Pancreas (tissue), 10 donors: Measurements from ENCODE around the gene CEMIP. TPM values are rescaled to one million over a fixed set of nuclear protein-coding genes. Genes with fewer than 3 reads are reported as not detected.
"Not testable (repeated sequence)": the region's sequence is repeated elsewhere in the genome, so short reads cannot be mapped to it uniquely, and the experiment has no call there.

Source experiments
- ATAC-seq, 4 donors: fragments of 200-7000 bp; cut with Tn5 transposase; one replicate each; pipeline versions ENCODE4 v1.8.0 to v1.9.1; 2020; ENCODE audit warnings: mild to moderate bottlenecking in 4 of 4, moderate library complexity in 4 of 4
- DNase-seq, 6 donors: peaks; one replicate each; pipeline ENCODE4 v3.0.0-alpha.2; 2020
- FAIRE-seq: peaks from 2 replicates; lab custom pipeline; 2012; peaks lifted over from hg19 to GRCh38; lab: Jason Lieb, UNC
- H3K27ac ChIP-seq, 4 donors: fragments of 200-600 bp; sonication (generic); 1 replicate in 3 of 4; 2 replicates in 1 of 4; pipeline versions ENCODE4 v1.5.0 to v1.8.0; 2020
- H3K27me3 ChIP-seq, 4 donors: fragments of 200-600 bp; one replicate each; pipeline ENCODE4 v1.8.0; 2021
- H3K36me3 ChIP-seq, 3 donors: fragments of 200-600 bp; sonication (generic) in 1 of 3; one replicate each; pipeline versions ENCODE4 v1.5.0 to v1.8.0; 2020 to 2021
- H3K4me1 ChIP-seq, 3 donors: fragments of 200-600 bp; one replicate each; pipeline ENCODE4 v1.8.0; 2021
- H3K4me3 ChIP-seq, 4 donors: fragments of 200-600 bp; sonication (generic) in 2 of 4; one replicate each; pipeline versions ENCODE4 v1.5.0 to v1.8.0; 2020 to 2021
- H3K9me3 ChIP-seq, 4 donors: fragments of 200-600 bp; one replicate each; pipeline ENCODE4 v1.8.0; 2021
- CTCF ChIP-seq, 4 donors: fragments of 200-600 bp; sonication (generic) in 3 of 4; IDR thresholded peaks; one replicate each; pipeline versions ENCODE4 v1.5.0 to v1.8.0; 2021; ENCODE audit warnings: antibody characterized with exemption in 4 of 4
- WGBS, 2 donors: extraction: QIAGEN DNeasy Blood & Tissue Kit; methylation state at CpG; one replicate each; pipeline ENCODE4 v1.1.7; 2013; 5-methylcytosine and 5-hydroxymethylcytosine counted together
- intact Hi-C, 3 donors: fragments of 100-400 bp; cut with DNase I; formaldehyde crosslinking; loops; one replicate each; pipeline versions ENCODE4 v1.11.1 to v1.14.2; 2022
- polyA plus RNA-seq, 2 donors: library from polyadenylated mRNA; stranded (reverse); fragments of 200-250 nt; gene quantifications; one replicate each; pipeline ENCODE4 v1.2.3, GENCODE V29; 2013
- total RNA-seq, 6 donors: library from RNA; stranded (reverse); fragmentation: NEBNext Ultra II Directional in 4 of 6; extraction: Animal tissue kit (Norgen Biotek cat#: 25700) in 4 of 6; gene quantifications; one replicate each; pipeline versions ENCODE4 v1.2.1 to v1.2.4, GENCODE V29; 2021 to 2023
- donor health status: healthy with polysubstance abuse.
- donor health status: DM: no; HTN: no; CAD: no; lungs with moderate emphysema.
- donor health status: DM: no; HTN: no; CAD: no.
- donor health status: control.
- donor health status: control.
- donor health status: Bipolar disorder and iron deficiency.
- donor health status: DM: yes; HTN: yes; CAD: no.
- donor health status: DM: no; HTN: no; CAD: no.
- donor health status: DM: no; HTN: no; CAD: no.
- donor health status: DM: yes; HTN: yes; CAD: no.

CEMIP gene
- total and polyA plus RNA-seq, 8 donors: 0.07 to 0.41 (median 0.12) TPM; not detected in 1

GRCh38 chr15:80754014-80754413, 25.2 kb upstream of the CEMIP start:
- no peaks in the 10 kb centered on the region for H3K9me3 ChIP-seq
- FAIRE-seq (no peak), DNase-seq (no peak), ATAC-seq (no peak)
- no peaks in the 10 kb centered on the region for H3K36me3 ChIP-seq
- no peak for TF ChIP-seq CTCF (IDR thresholded peaks at IDR 0.05)
- H3K27ac ChIP-seq: no peak overlapping the region
- no peak overlapping the region for H3K4me3 ChIP-seq
- H3K27me3 ChIP-seq: no peaks in the 10 kb centered on the region
- intact Hi-C loops: no loop called here
- 93 to 97% methylated on average over 8 of the region's 8 CpGs for WGBS, 2 donors
- peaks cover 8 to 9% (median 8%) of the 10 kb centered on the region in 3 donors for H3K4me1 ChIP-seq

- intact Hi-C loops: no loop called here
These were observed 23.3 kb upstream of the CEMIP start for GRCh38 chr15:80755885-80756284.

GRCh38 chr15:80758130-80758745, 20.9 kb upstream of the CEMIP start:
- FAIRE-seq (no peak), ATAC-seq (peak in 2 of 4 donors; percentile 31 to 51), DNase-seq (no peak)
- intact Hi-C loops: no loop called here
- 47 to 52% methylated on average over 6 of the region's 6 CpGs for WGBS, 2 donors
- no peaks in the 10 kb centered on the region for H3K9me3 ChIP-seq
- H3K27ac ChIP-seq: no peak overlapping the region
- H3K36me3 ChIP-seq: no peaks in the 10 kb centered on the region
- TF ChIP-seq CTCF (IDR thresholded peaks at IDR 0.05): no peak
- H3K4me1 ChIP-seq: peaks cover 8 to 9% (median 8%) of the 10 kb centered on the region in 3 donors
- H3K4me3 ChIP-seq: no peak overlapping the region
- H3K27me3 ChIP-seq: no peaks in the 10 kb centered on the region

More at GRCh38 chr15:80755885-80756284, 23.3 kb upstream of the CEMIP start:
- no peaks in the 10 kb centered on the region for H3K9me3 ChIP-seq
- peaks cover 8 to 9% (median 8%) of the 10 kb centered on the region in 3 donors for H3K4me1 ChIP-seq
- 89 to 95% methylated on average over 3 of the region's 3 CpGs for WGBS, 2 donors
- no peaks in the 10 kb centered on the region for H3K36me3 ChIP-seq
- H3K4me3 ChIP-seq: no peak overlapping the region
- FAIRE-seq (no peak), ATAC-seq (no peak), DNase-seq (no peak)
- no peaks in the 10 kb centered on the region for H3K27me3 ChIP-seq
- TF ChIP-seq CTCF (IDR thresholded peaks at IDR 0.05): no peak
- no peak overlapping the region for H3K27ac ChIP-seq

GRCh38 chr15:80760960-80761359, 18.2 kb upstream of the CEMIP start:
- 73 to 77% methylated on average over 4 of the region's 4 CpGs for WGBS, 2 donors
- Histone ChIP-seq H3K9me3 (no peaks in the 10 kb centered on the region), H3K36me3 (no peaks in the 10 kb centered on the region), H3K4me1 (peaks cover 8 to 9% (median 8%) of the 10 kb centered on the region in 3 donors), H3K27ac (no peak overlapping the region), H3K27me3 (no peaks in the 10 kb centered on the region), H3K4me3 (no peak overlapping the region)
- intact Hi-C loops: no loop called here
- TF ChIP-seq CTCF (IDR thresholded peaks at IDR 0.05): no peak
- no peak for DNase-seq
- ATAC-seq: no peak
- FAIRE-seq: no peak

GRCh38 chr15:80761754-80762153, 17.4 kb upstream of the CEMIP start:
- TF ChIP-seq CTCF (IDR thresholded peaks at IDR 0.05): no peak
- FAIRE-seq (no peak), ATAC-seq (no peak), DNase-seq (no peak)
- 91 to 97% methylated on average over 6 of the region's 6 CpGs for WGBS, 2 donors
- Histone ChIP-seq H3K27me3 (no peaks in the 10 kb centered on the region), H3K36me3 (no peaks in the 10 kb centered on the region), H3K4me1 (peaks cover 8 to 9% (median 8%) of the 10 kb centered on the region in 3 donors), H3K27ac (no peak overlapping the region), H3K9me3 (no peaks in the 10 kb centered on the region), H3K4me3 (no peak overlapping the region)
- intact Hi-C loops: no loop called here

- 93 to 98% methylated on average over 3 of the region's 3 CpGs for WGBS, 2 donors
- H3K4me1 ChIP-seq, H3K27me3 ChIP-seq, DNase-seq, H3K9me3 ChIP-seq, FAIRE-seq, H3K27ac ChIP-seq, ATAC-seq, intact Hi-C loops, H3K36me3 ChIP-seq, H3K4me3 ChIP-seq: not testable (repeated sequence)
These were observed 15.9 kb upstream of the CEMIP start for GRCh38 chr15:80763235-80763634.
